ENCODE data around the gene MICA.
"Not testable (repeated sequence)": the region's sequence is repeated elsewhere in the genome, so short reads cannot be mapped to it uniquely, and the experiment has no call there.

Gene MICA

GRCh38 chr6:31403283-31404060 lies at the start of gene MICA:
TSS of gene MICA (plus strand) at chr6:31403595. CDS start at chr6:31403633, 38 bp downstream.
- peak within 1 kb of the TSS; percentile 28 to 99 (median 74) for H3K27ac ChIP-seq
- peak within 1 kb of the TSS; percentile 51 to 77 (median 57) for H3K4me3 ChIP-seq

- Histone ChIP-seq H3K4me3 (peak overlapping the region; percentile 43 to 82 (median 67)), H3K27ac (peak overlapping the region in 2 of 21 experiments; percentile 3 to 10)
Measured at GRCh38 chr6:31354158-31354863, 49.1 kb upstream of the MICA start.

- H3K27ac ChIP-seq, result peak overlapping the region in 7 of 21 experiments; percentile 3 to 87 (median 41)
- H3K4me3 ChIP-seq, result peak overlapping the region; percentile 43 to 82 (median 67)
Measured at GRCh38 chr6:31354864-31355582, 48.4 kb upstream of the MICA start.

GRCh38 chr6:31355583-31355948 lies 47.8 kb upstream of the MICA start:
- Histone ChIP-seq H3K4me3 (peak overlapping the region; percentile 43 to 82 (median 67)), H3K27ac (peak overlapping the region in 8 of 21 experiments; percentile 17 to 99 (median 60))

- Histone ChIP-seq H3K4me3 (peak overlapping the region; percentile 43 to 82 (median 67)), H3K27ac (peak overlapping the region in 19 of 21 experiments; percentile 63 to 100 (median 87))
Measured at GRCh38 chr6:31356216-31356945, 47.0 kb upstream of the MICA start.

GRCh38 chr6:31356946-31357466 lies 46.4 kb upstream of the MICA start, which contains the start of gene HLA-B:
TSS of gene HLA-B (minus strand) at chr6:31357179. CDS start at chr6:31357158, 21 bp downstream.
- Histone ChIP-seq H3K4me3 (peak within 1 kb of the TSS; percentile 43 to 82 (median 67)), H3K27ac (peak within 1 kb of the TSS in 20 of 21 experiments; percentile 50 to 100 (median 87))

- Histone ChIP-seq H3K4me3 (peak overlapping the region in 4 of 7 experiments; percentile 10 to 82 (median 62)), H3K27ac (peak overlapping the region in 13 of 21 experiments; percentile 84 to 100 (median 92))
Measured at GRCh38 chr6:31357886-31358285, 45.5 kb upstream of the MICA start.

GRCh38 chr6:31358302-31358701 lies 45.1 kb upstream of the MICA start:
- Histone ChIP-seq H3K27ac (peak overlapping the region in 8 of 21 experiments; percentile 24 to 100 (median 93)), H3K4me3 (peak overlapping the region in 1 of 7 experiments; percentile 82)

- Histone ChIP-seq H3K4me3 (no peak overlapping the region), H3K27ac (no peak overlapping the region)
Measured at GRCh38 chr6:31359581-31359980, 43.8 kb upstream of the MICA start.

GRCh38 chr6:31362751-31363150 lies 40.6 kb upstream of the MICA start:
- no peak overlapping the region for H3K4me3 ChIP-seq
- no peak overlapping the region for H3K27ac ChIP-seq

GRCh38 chr6:31363811-31364210 lies 39.6 kb upstream of the MICA start:
- H3K27ac ChIP-seq, result no peak overlapping the region
- H3K4me3 ChIP-seq, result no peak overlapping the region

- H3K4me3 ChIP-seq, result no peak overlapping the region
- no peak overlapping the region for H3K27ac ChIP-seq
Measured at GRCh38 chr6:31365864-31366263, 37.5 kb upstream of the MICA start.

- H3K27ac ChIP-seq, result no peak overlapping the region
- H3K4me3 ChIP-seq, result peak overlapping the region in 4 of 7 experiments; percentile 11 to 33 (median 20)
Measured at GRCh38 chr6:31366693-31367470, 36.5 kb upstream of the MICA start.

GRCh38 chr6:31368461-31368860 lies 34.9 kb upstream of the MICA start:
- H3K27ac ChIP-seq, result no peak overlapping the region
- H3K4me3 ChIP-seq, result no peak overlapping the region

- H3K27ac ChIP-seq, H3K4me3 ChIP-seq: not testable (repeated sequence)
Measured at GRCh38 chr6:31374118-31374517, 29.3 kb upstream of the MICA start.

- H3K4me3 ChIP-seq, result no peak overlapping the region
- H3K27ac ChIP-seq, result no peak overlapping the region
Measured at GRCh38 chr6:31375699-31376098, 27.7 kb upstream of the MICA start.

- H3K4me3 ChIP-seq, result no peak overlapping the region
- H3K27ac ChIP-seq, result no peak overlapping the region
Measured at GRCh38 chr6:31377029-31377428, 26.4 kb upstream of the MICA start.

GRCh38 chr6:31378062-31378720 lies 25.2 kb upstream of the MICA start:
- H3K4me3 ChIP-seq, result no peak overlapping the region
- no peak overlapping the region for H3K27ac ChIP-seq
